PC-3 (cell line): ENCODE measurements around the gene CDC20B.

Experiments used
- CTCF ChIP-seq: fragments of 300-600 bp; sonication (generic); conservative IDR thresholded peaks from 2 replicates; pipeline ENCODE4 v1.5.1; 2017; ENCODE audit warnings: antibody characterized with exemption, low read depth, mild to moderate bottlenecking, low read length
- EZH2phosphoT487 ChIP-seq: fragments of 300-600 bp; sonication (generic); IDR thresholded peaks from 2 replicates; pipeline ENCODE4 v1.6.1; 2018; ENCODE audit warnings: mild to moderate bottlenecking, antibody characterized with exemption, low read length, borderline replicate concordance

DNA sequence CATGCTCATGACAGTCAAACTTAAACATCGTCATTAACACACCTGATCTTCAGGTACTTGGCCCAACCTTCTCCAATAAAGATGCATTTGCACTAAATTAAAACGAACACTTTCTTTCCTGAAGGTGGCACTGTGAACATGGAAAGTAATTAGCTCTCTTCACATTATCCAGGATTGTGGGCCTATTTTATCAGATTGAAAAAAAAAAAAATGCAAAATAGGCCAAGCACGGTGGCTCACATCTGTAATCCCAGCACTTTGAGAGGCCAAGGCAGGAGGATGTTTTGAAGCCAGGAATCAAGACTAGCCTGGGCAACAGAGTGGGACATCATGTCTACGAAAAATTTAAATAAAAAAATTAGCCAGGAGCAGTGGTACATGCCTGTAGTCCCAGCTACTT is 14.4 kb upstream of the CDC20B start:
- TF ChIP-seq CTCF (peak; percentile 41), EZH2phosphoT487 (no peak)
